GM23248 (cell line): ENCODE data around the gene TADA3. TPM values are rescaled to one million over a fixed set of nuclear protein-coding genes. Genes with fewer than 3 reads are reported as not detected.

Experiments
- DNase-seq: peaks from one replicate; pipeline ENCODE4 v3.0.0-alpha.2; 2015
- H2AFZ ChIP-seq: fragments of 200-600 bp; sonication (generic); 2 replicates; pipeline ENCODE4 v1.6.1; 2016; ENCODE audit warnings: antibody characterized with exemption
- H3F3A ChIP-seq: fragments of 200-600 bp; sonication (generic); 2 replicates; pipeline ENCODE4 v1.6.1; 2016; ENCODE audit warnings: mild to moderate bottlenecking, antibody characterized with exemption, mixed run types; ENCODE audit not compliant: insufficient read depth
- H3K27ac ChIP-seq: fragments of 200-600 bp; sonication (generic); 2 replicates; pipeline ENCODE4 v1.5.1; 2016; ENCODE audit warnings: mild to moderate bottlenecking
- H3K27me3 ChIP-seq: fragments of 200-600 bp; sonication (generic); replicated peaks from 2 replicates; pipeline ENCODE4 v1.6.1; 2016; ENCODE audit warnings: mild to moderate bottlenecking; ENCODE audit not compliant: insufficient read depth
- H3K36me3 ChIP-seq: fragments of 200-600 bp; sonication (generic); 2 replicates; pipeline ENCODE4 v1.6.1; 2016; ENCODE audit warnings: low read depth, mild to moderate bottlenecking
- H3K4me1 ChIP-seq: fragments of 200-600 bp; sonication (generic); 2 replicates; pipeline ENCODE4 v1.6.1; 2016; ENCODE audit warnings: mild to moderate bottlenecking; ENCODE audit not compliant: insufficient read depth
- H3K4me2 ChIP-seq: fragments of 200-600 bp; sonication (generic); one replicate; pipeline ENCODE4 v1.6.1; 2016; ENCODE audit warnings: mild to moderate bottlenecking; ENCODE audit not compliant: unreplicated experiment
- H3K4me3 ChIP-seq: fragments of 200-600 bp; sonication (generic); 2 replicates; pipeline ENCODE4 v1.5.1; 2016; ENCODE audit warnings: mild to moderate bottlenecking
- H3K79me2 ChIP-seq: fragments of 200-600 bp; sonication (generic); 2 replicates; pipeline ENCODE4 v1.6.1; 2016; ENCODE audit warnings: mild to moderate bottlenecking; ENCODE audit not compliant: insufficient read depth
- H3K9ac ChIP-seq: fragments of 200-600 bp; sonication (generic); 2 replicates; pipeline ENCODE4 v1.6.1; 2016; ENCODE audit warnings: mild to moderate bottlenecking
- H3K9me2 ChIP-seq: fragments of 200-600 bp; sonication (generic); 2 replicates; pipeline ENCODE4 v1.6.1; 2016; ENCODE audit warnings: mixed run types, mild to moderate bottlenecking, moderate library complexity; ENCODE audit not compliant: insufficient read depth
- H3K9me3 ChIP-seq: fragments of 200-600 bp; sonication (generic); one replicate; pipeline ENCODE4 v1.6.1; 2017; ENCODE audit warnings: low read depth
- H4K20me1 ChIP-seq: fragments of 200-600 bp; sonication (generic); 2 replicates; pipeline ENCODE4 v1.6.0; 2016; ENCODE audit not compliant: insufficient read depth
- EZH2 ChIP-seq: fragments of 200-600 bp; sonication (generic); IDR thresholded peaks from 2 replicates; pipeline ENCODE4 v1.6.1; 2018; ENCODE audit warnings: antibody characterized with exemption, mild to moderate bottlenecking; ENCODE audit not compliant: insufficient read depth, poor library complexity, severe bottlenecking
- EZH2phosphoT487 ChIP-seq: fragments of 200-600 bp; sonication (generic); IDR thresholded peaks from 2 replicates; pipeline ENCODE4 v1.6.1; 2018; ENCODE audit warnings: antibody characterized with exemption, moderate library complexity, mild to moderate bottlenecking, low read depth; ENCODE audit not compliant: insufficient read depth
- WGBS, 2 experiments: methylation state at CpG; one replicate each; pipeline ENCODE4 v1.1.6; 2015 to 2017; ENCODE audit warnings: low lambda C conversion rate in 2 of 2, low coverage in 1 of 2; ENCODE audit errors: missing lambda C conversion rate in 2 of 2; 5-methylcytosine and 5-hydroxymethylcytosine counted together
- in situ Hi-C: fragments of 300-500 bp; cut with MboI; formaldehyde crosslinking; loops from 2 replicates; pipeline ENCODE4 v1.15.0; 2020
- polyA plus RNA-seq: library from polyadenylated mRNA; unstranded; fragments of >200 nt; fragmentation: Nextera tagmentation; extraction: Ambion mirVana; gene quantifications from 2 replicates; pipeline ENCODE4 v1.2.1, GENCODE V29; 2016
- total RNA-seq: library from RNA; depleted of rRNA; stranded (reverse); fragments of >200 nt; shearing (Covaris generic); gene quantifications from 2 replicates; pipeline ENCODE4 v1.2.3, GENCODE V29; 2014

Gene TADA3
- total and polyA plus RNA-seq, 2 experiments from 2014 or later: 85.1 to 135 TPM

DNA sequence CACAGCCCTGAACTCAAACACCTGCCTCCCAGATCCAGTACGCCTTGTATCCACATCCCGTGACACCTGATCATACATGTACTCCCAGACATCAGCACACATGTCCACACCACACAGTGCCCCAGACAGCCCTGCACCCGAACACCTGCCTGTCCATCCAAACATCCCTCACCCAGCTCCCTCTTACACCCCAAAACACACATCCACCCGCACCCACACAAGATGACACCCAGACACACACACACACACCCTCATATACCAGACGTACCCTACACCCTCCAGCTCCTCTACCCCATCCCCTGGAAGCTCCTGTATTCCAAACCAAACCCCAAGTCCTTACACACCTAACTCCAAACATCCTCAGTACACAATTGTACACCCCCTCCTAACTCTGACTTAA is 23.3 kb downstream of the TADA3 start:
- H3K27ac ChIP-seq: no peak overlapping the region
- no peaks in the 10 kb centered on the region for H3K36me3 ChIP-seq
- peak overlapping the region; percentile 83 for H3K9ac ChIP-seq
- no peaks in the 10 kb centered on the region for H4K20me1 ChIP-seq
- no peaks in the 10 kb centered on the region for H3K9me2 ChIP-seq
- peak overlapping the region; percentile 85 for H3K4me2 ChIP-seq
- no peaks in the 10 kb centered on the region for H3K27me3 ChIP-seq
- no peaks in the 10 kb centered on the region for H3F3A ChIP-seq
- H3K4me3 ChIP-seq: peak overlapping the region; percentile 78
- H3K4me1 ChIP-seq: no peaks in the 10 kb centered on the region
- TF ChIP-seq EZH2phosphoT487 (no peak), EZH2 (no peak)
- DNase-seq: no peak
- H3K9me3 ChIP-seq: no peaks in the 10 kb centered on the region
- peak overlapping the region; percentile 91 for H2AFZ ChIP-seq
- in situ Hi-C loops: no loop called here
- 62 to 65% methylated on average over 5 of the region's 5 CpGs for WGBS, 2 experiments
- peaks cover 14% of the 10 kb centered on the region for H3K79me2 ChIP-seq

DNA sequence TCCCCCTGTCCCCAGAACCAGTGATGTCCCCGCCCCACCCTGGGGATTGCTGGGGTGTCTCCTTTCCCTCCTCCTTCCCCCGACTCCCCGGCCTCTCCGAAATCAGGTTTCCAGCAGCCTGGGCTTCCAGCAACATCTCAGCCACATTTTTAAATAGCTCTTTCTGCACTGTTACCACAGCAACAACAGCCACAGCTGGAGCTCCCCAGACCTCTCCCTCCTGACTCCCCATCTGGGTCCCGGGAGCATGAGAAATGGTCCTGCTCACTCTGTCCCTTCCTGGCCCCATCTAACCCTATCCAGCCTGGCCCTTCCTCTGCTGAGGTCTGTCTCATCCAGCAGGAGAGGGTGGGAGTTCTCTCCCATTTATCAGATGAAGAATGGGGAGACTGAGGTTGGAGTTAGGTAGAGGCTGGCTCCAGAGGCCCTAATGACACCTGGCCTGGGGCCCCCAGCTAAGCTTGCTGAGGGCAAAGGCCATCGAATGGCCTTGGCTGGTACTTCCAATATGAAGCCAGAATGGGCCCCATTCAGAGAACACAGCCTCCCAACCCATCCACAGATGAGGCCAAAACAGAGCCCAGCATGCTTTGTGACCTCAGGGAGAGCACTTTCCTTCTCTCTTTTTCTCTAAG is 24.0 kb downstream of the TADA3 start:
- H3K4me2 ChIP-seq: no peak overlapping the region
- H3K9me2 ChIP-seq: no peaks in the 10 kb centered on the region
- WGBS, 2 experiments: 72 to 76% methylated on average over 6 of the region's 6 CpGs
- no peaks in the 10 kb centered on the region for H3K9me3 ChIP-seq
- peak; percentile 23 for DNase-seq
- H3K27ac ChIP-seq: no peak overlapping the region
- TF ChIP-seq EZH2: no peak
- no peak for TF ChIP-seq EZH2phosphoT487
- in situ Hi-C loops: no loop called here
- H4K20me1 ChIP-seq: no peaks in the 10 kb centered on the region
- no peak overlapping the region for H2AFZ ChIP-seq
- no peaks in the 10 kb centered on the region for H3K36me3 ChIP-seq
- H3K27me3 ChIP-seq: no peaks in the 10 kb centered on the region
- peak overlapping the region; percentile 83; the same call in 1 of the 2 replicates for H3K9ac ChIP-seq
- peaks cover 14% of the 10 kb centered on the region for H3K79me2 ChIP-seq
- no peaks in the 10 kb centered on the region for H3F3A ChIP-seq
- H3K4me3 ChIP-seq: no peak overlapping the region
- no peaks in the 10 kb centered on the region for H3K4me1 ChIP-seq

DNA sequence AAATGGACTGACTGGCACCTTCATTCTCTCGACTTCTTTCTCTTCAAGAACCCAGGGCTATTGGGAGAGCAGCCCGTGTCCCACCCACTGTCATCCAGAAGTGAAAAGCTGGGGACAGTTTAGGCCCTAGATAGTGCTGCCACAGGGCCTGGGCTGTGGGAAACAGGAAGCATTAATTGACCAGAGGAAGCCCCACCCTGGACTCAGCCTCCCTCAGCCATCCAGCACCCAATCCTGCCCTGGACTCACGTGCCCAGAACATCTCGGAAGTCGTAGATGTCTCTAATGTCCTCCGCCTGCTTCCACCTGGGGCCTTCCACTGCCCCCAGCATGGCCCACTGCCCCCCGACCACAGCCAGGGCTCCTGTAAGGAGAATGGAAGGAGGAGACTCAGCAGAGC is 24.9 kb downstream of the TADA3 start:
- in situ Hi-C loops: no loop called here
- no peak overlapping the region for H3K4me3 ChIP-seq

DNA sequence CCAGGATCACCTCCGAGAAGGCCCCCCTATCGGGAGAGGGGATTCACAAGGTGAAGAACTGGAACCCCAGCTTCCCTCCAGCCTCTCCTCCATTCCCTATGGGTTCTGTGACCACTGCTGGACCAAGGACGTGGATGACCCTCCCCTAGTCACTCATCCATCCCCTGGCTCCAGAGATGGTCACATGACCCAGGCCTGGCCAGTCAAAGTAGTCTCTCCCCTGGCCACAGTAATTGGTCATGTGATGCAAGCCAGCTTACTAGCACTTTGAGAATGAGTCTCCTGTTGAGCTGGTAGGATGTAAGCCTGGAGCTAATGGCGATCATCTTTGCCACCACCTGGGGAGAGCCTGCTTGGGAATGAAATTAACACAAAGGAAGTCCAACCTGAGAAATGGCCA is 26.4 kb downstream of the TADA3 start:
- H4K20me1 ChIP-seq: no peaks in the 10 kb centered on the region
- H3K9ac ChIP-seq: no peak overlapping the region
- H3K4me1 ChIP-seq: no peaks in the 10 kb centered on the region
- H3K36me3 ChIP-seq: no peaks in the 10 kb centered on the region
- 96 to 98% methylated on average over 4 of the region's 4 CpGs for WGBS, 2 experiments
- H3K4me2 ChIP-seq: no peak overlapping the region
- in situ Hi-C loops: no loop called here
- TF ChIP-seq EZH2phosphoT487 (no peak), EZH2 (no peak)
- H3F3A ChIP-seq: no peaks in the 10 kb centered on the region
- peaks cover 14% of the 10 kb centered on the region for H3K79me2 ChIP-seq
- no peak overlapping the region for H3K4me3 ChIP-seq
- no peak overlapping the region for H2AFZ ChIP-seq
- H3K27ac ChIP-seq: no peak overlapping the region
- no peak for DNase-seq
- H3K27me3 ChIP-seq: no peaks in the 10 kb centered on the region
- no peaks in the 10 kb centered on the region for H3K9me2 ChIP-seq
- H3K9me3 ChIP-seq: no peaks in the 10 kb centered on the region

More for the DNA sequence above, 24.9 kb downstream of the TADA3 start:
- H3K9me2 ChIP-seq: no peaks in the 10 kb centered on the region
- no peak for DNase-seq
- H3F3A ChIP-seq: no peaks in the 10 kb centered on the region
- no peak for TF ChIP-seq EZH2phosphoT487
- TF ChIP-seq EZH2: no peak
- H4K20me1 ChIP-seq: no peaks in the 10 kb centered on the region
- H3K36me3 ChIP-seq: no peaks in the 10 kb centered on the region
- 54 to 59% methylated on average over 7 of the region's 7 CpGs for WGBS, 2 experiments
- H3K4me1 ChIP-seq: no peaks in the 10 kb centered on the region
- no peak overlapping the region for H2AFZ ChIP-seq
- H3K27ac ChIP-seq: no peak overlapping the region
- no peak overlapping the region; the same call in 1 of the 2 replicates for H3K9ac ChIP-seq
- no peak overlapping the region for H3K4me2 ChIP-seq
- peaks cover 14% of the 10 kb centered on the region for H3K79me2 ChIP-seq
- no peaks in the 10 kb centered on the region for H3K9me3 ChIP-seq
- no peaks in the 10 kb centered on the region for H3K27me3 ChIP-seq

DNA sequence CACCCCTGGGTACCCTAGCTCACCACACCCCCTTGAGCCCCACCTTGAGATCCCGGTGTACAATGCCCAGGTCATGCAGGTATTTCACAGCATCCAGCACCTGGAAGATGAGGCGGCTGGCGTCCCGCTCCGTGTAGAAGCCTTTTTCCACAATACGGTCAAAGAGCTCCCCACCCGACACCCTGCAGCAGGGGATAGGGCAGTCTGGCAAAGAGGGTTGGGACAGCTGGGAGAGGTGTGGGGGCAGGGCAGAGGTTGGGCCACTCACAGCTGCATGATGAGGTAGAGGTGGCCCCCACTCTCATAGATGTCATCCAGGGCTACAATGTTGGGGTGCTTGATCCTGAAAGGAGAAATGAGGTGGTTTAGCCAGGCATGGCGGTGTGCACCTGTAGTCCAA is 29.4 kb downstream of the TADA3 start:
- H2AFZ ChIP-seq: no peak overlapping the region
- no peaks in the 10 kb centered on the region for H3K9me3 ChIP-seq
- no peaks in the 10 kb centered on the region for H3K4me1 ChIP-seq
- TF ChIP-seq EZH2 (no peak), EZH2phosphoT487 (no peak)
- H3K27me3 ChIP-seq: no peaks in the 10 kb centered on the region
- in situ Hi-C loops: no loop called here
- peaks cover 5% of the 10 kb centered on the region; the same call in 1 of the 2 replicates for H3K36me3 ChIP-seq
- H3K4me2 ChIP-seq: no peak overlapping the region
- H4K20me1 ChIP-seq: no peaks in the 10 kb centered on the region
- no peak overlapping the region for H3K27ac ChIP-seq
- H3K79me2 ChIP-seq: no peaks in the 10 kb centered on the region
- WGBS, 2 experiments: 94 to 95% methylated on average over 8 of the region's 8 CpGs
- no peaks in the 10 kb centered on the region for H3F3A ChIP-seq
- no peaks in the 10 kb centered on the region for H3K9me2 ChIP-seq
- no peak overlapping the region for H3K9ac ChIP-seq
- DNase-seq: no peak
- H3K4me3 ChIP-seq: no peak overlapping the region
